IMR-90 (cell line): ENCODE measurements around the gene RXRG. TPM values are rescaled to one million over a fixed set of nuclear protein-coding genes. Genes with fewer than 3 reads are reported as not detected.

Experiments
- ATAC-seq: fragments of 200-7000 bp; cut with Tn5 transposase; 2 replicates; pipeline ENCODE4 v1.9.1; 2020; ENCODE audit warnings: low read depth, mild to moderate bottlenecking, moderate library complexity
- BruUV-seq: library from RNA; stranded (reverse); fragments of 400-500 nt; replicated peaks from 2 replicates; lab custom pipeline; 2021; lab: Mats Ljungman, UMichigan
- CTCF ChIA-PET: fragments of 300-600 bp; formaldehyde crosslinking; extraction: SDS; loops from one replicate; lab custom pipeline; 2021; ENCODE audit warnings: antibody characterized with exemption; lab: Yijun Ruan, JAX
- POLR2A ChIA-PET: fragments of 300-600 bp; sonication (Branson Sonifier 250); formaldehyde crosslinking; loops from one replicate; lab custom pipeline; 2022; ENCODE audit warnings: antibody characterized with exemption; ENCODE audit not compliant: unreplicated experiment; lab: Charles Lee
- DNase-seq: peaks from one replicate; pipeline ENCODE4 v3.0.0; 2013
- H2AFZ ChIP-seq: replicated peaks from 2 replicates; pipeline ENCODE3; 2013; ENCODE audit warnings: low read length, mild to moderate bottlenecking; ENCODE audit not compliant: poor library complexity
- H2AK5ac ChIP-seq: 2 replicates; pipeline ENCODE4 v1.6.1; 2013; ENCODE audit warnings: low read depth, low read length, inconsistent platforms
- H2AK9ac ChIP-seq: replicated peaks from 2 replicates; pipeline ENCODE3; 2013; ENCODE audit warnings: mild to moderate bottlenecking, low read depth, low read length, moderate library complexity; ENCODE audit not compliant: poor library complexity
- H2BK120ac ChIP-seq: 2 replicates; pipeline ENCODE4 v1.6.1; 2013; ENCODE audit warnings: low read depth, low read length, inconsistent platforms
- H2BK15ac ChIP-seq: 3 replicates; pipeline ENCODE4 v1.6.1; 2013; ENCODE audit warnings: low read depth, low read length, inconsistent platforms
- H2BK20ac ChIP-seq: 2 replicates; pipeline ENCODE4 v1.6.1; 2013; ENCODE audit warnings: low read depth, mild to moderate bottlenecking, inconsistent platforms, low read length, moderate library complexity
- H2BK5ac ChIP-seq: 2 replicates; pipeline ENCODE4 v1.6.1; 2013; ENCODE audit warnings: mild to moderate bottlenecking, low read depth, low read length, inconsistent platforms; ENCODE audit not compliant: poor library complexity, severe bottlenecking
- H3K14ac ChIP-seq: replicated peaks from 2 replicates; pipeline ENCODE4 v1.6.1; 2013; ENCODE audit warnings: low read depth, low read length, inconsistent platforms
- H3K18ac ChIP-seq: 2 replicates; pipeline ENCODE4 v1.6.1; 2013; ENCODE audit warnings: low read depth, low read length, control low read depth
- H3K23ac ChIP-seq: 2 replicates; pipeline ENCODE4 v1.6.1; 2013; ENCODE audit warnings: low read depth, low read length, inconsistent platforms
- H3K27ac ChIP-seq: 2 replicates; pipeline ENCODE4 v1.5.1; 2013; ENCODE audit warnings: mild to moderate bottlenecking, control low read depth, low read length; ENCODE audit not compliant: insufficient read depth
- H3K27me3 ChIP-seq: 2 replicates; pipeline ENCODE4 v1.6.1; 2013; ENCODE audit warnings: low read length; ENCODE audit not compliant: control insufficient read depth, insufficient read depth
- H3K36me3 ChIP-seq: 2 replicates; pipeline ENCODE4 v1.6.1; 2013; ENCODE audit warnings: low read length, mixed read lengths; ENCODE audit not compliant: control insufficient read depth, insufficient read depth
- H3K4ac ChIP-seq: 2 replicates; pipeline ENCODE4 v1.6.1; 2013; ENCODE audit warnings: low read depth, low read length, inconsistent platforms
- H3K4me1 ChIP-seq: 2 replicates; pipeline ENCODE4 v1.6.1; 2013; ENCODE audit warnings: low read length, mixed read lengths; ENCODE audit not compliant: control insufficient read depth, insufficient read depth
- H3K4me2 ChIP-seq: 2 replicates; pipeline ENCODE4 v1.6.1; 2013; ENCODE audit warnings: low read depth, mild to moderate bottlenecking, control low read depth, low read length, moderate library complexity
- H3K4me3 ChIP-seq: 2 replicates; pipeline ENCODE4 v1.5.1; 2013; ENCODE audit warnings: low read depth, mild to moderate bottlenecking, control low read depth, low read length, moderate library complexity; ENCODE audit not compliant: insufficient read depth
- H3K56ac ChIP-seq: 2 replicates; pipeline ENCODE4 v1.6.1; 2013; ENCODE audit warnings: low read length, inconsistent platforms; ENCODE audit not compliant: insufficient read depth; ENCODE audit errors: extremely low read depth
- H3K79me1 ChIP-seq, 2 experiments: 2 replicates each; pipeline ENCODE4 v1.6.1; 2013; ENCODE audit warnings: low read length in 2 of 2, inconsistent platforms in 1 of 2, low read depth in 1 of 2
- H3K9ac ChIP-seq: 2 replicates; pipeline ENCODE4 v1.6.1; 2013; ENCODE audit warnings: low read depth, low read length, control low read depth
- H3K9me1 ChIP-seq: 2 replicates; pipeline ENCODE4 v1.6.1; 2013; ENCODE audit warnings: low read length, inconsistent platforms; ENCODE audit not compliant: insufficient read depth
- H3K9me3 ChIP-seq: 2 replicates; pipeline ENCODE4 v1.6.1; 2013; ENCODE audit warnings: low read length; ENCODE audit not compliant: control insufficient read depth, insufficient read depth
- H4K20me1 ChIP-seq: 2 replicates; pipeline ENCODE4 v1.6.1; 2013; ENCODE audit warnings: low read length, inconsistent platforms; ENCODE audit not compliant: insufficient read depth
- H4K5ac ChIP-seq: 2 replicates; pipeline ENCODE4 v1.6.1; 2013; ENCODE audit warnings: mild to moderate bottlenecking, low read depth, low read length, control low read depth
- H4K8ac ChIP-seq, 2 experiments: 2 replicates each; pipeline ENCODE4 v1.6.1; 2013; ENCODE audit warnings: low read depth in 2 of 2, low read length in 2 of 2, control low read depth in 1 of 2, inconsistent platforms in 1 of 2
- H4K91ac ChIP-seq: 2 replicates; pipeline ENCODE4 v1.6.1; 2013; ENCODE audit warnings: low read depth, low read length, inconsistent platforms; ENCODE audit not compliant: insufficient read depth
- BHLHE40 ChIP-seq: fragments of 150-350 bp; IDR thresholded peaks from 2 replicates; pipeline ENCODE4 v1.6.1; 2016; ENCODE audit warnings: mild to moderate bottlenecking, low read depth, low read length
- CEBPB ChIP-seq: IDR thresholded peaks from 2 replicates; pipeline ENCODE4 v1.6.1; 2012; ENCODE audit warnings: low read depth, low read length, improper control_type of control experiment
- CHD1 ChIP-seq: IDR thresholded peaks from 2 replicates; pipeline ENCODE4 v1.6.1; 2012; ENCODE audit warnings: low read depth, low read length, improper control_type of control experiment
- CTCF ChIP-seq: conservative IDR thresholded peaks from 2 replicates; pipeline ENCODE4 v1.5.1; 2012; ENCODE audit warnings: mild to moderate bottlenecking, low read depth, low read length, improper control_type of control experiment
- ELK1 ChIP-seq: fragments of 150-350 bp; IDR thresholded peaks from 2 replicates; pipeline ENCODE4 v1.6.1; 2016; ENCODE audit warnings: low read depth, mild to moderate bottlenecking, low read length, moderate library complexity, borderline replicate concordance
- FOS ChIP-seq: fragments of 150-350 bp; IDR thresholded peaks from 2 replicates; pipeline ENCODE4 v1.6.1; 2016; ENCODE audit warnings: low read depth, low read length
- MAFK ChIP-seq: IDR thresholded peaks from 2 replicates; pipeline ENCODE4 v1.6.1; 2012; ENCODE audit warnings: low read depth, low read length, improper control_type of control experiment
- MAZ ChIP-seq: IDR thresholded peaks from 2 replicates; pipeline ENCODE4 v1.6.1; 2012; ENCODE audit warnings: low read depth, mild to moderate bottlenecking, low read length, improper control_type of control experiment, moderate library complexity, borderline replicate concordance
- MXI1 ChIP-seq: IDR thresholded peaks from 2 replicates; pipeline ENCODE4 v1.6.1; 2012; ENCODE audit warnings: low read depth, mild to moderate bottlenecking, low read length, moderate library complexity, borderline replicate concordance
- NFE2L2 ChIP-seq: fragments of 150-350 bp; IDR thresholded peaks from 2 replicates; pipeline ENCODE4 v1.6.1; 2016; ENCODE audit warnings: low read depth, mild to moderate bottlenecking, low read length
- POLR2A ChIP-seq: IDR thresholded peaks from 2 replicates; pipeline ENCODE4 v1.6.1; 2012; ENCODE audit warnings: mild to moderate bottlenecking, low read depth, low read length
- RAD21 ChIP-seq: IDR thresholded peaks from 2 replicates; pipeline ENCODE4 v1.6.1; 2012; ENCODE audit warnings: low read length, improper control_type of control experiment
- RCOR1 ChIP-seq: IDR thresholded peaks from 2 replicates; pipeline ENCODE4 v1.6.1; 2012; ENCODE audit warnings: mild to moderate bottlenecking, low read length, improper control_type of control experiment; ENCODE audit not compliant: insufficient replicate concordance
- SMC3 ChIP-seq: fragments of 150-350 bp; IDR thresholded peaks from 2 replicates; pipeline ENCODE4 v1.6.1; 2016; ENCODE audit warnings: low read depth, mild to moderate bottlenecking, antibody characterized with exemption, low read length, moderate library complexity
- WGBS, 2 experiments: methylation state at CpG; one replicate each; pipeline versions ENCODE4 v1.1.5 to v1.1.7; 2013; ENCODE audit warnings: missing lambda C conversion rate in 2 of 2; ENCODE audit not compliant: insufficient read length in 1 of 2; ENCODE audit errors: extremely low coverage in 2 of 2; 5-methylcytosine and 5-hydroxymethylcytosine counted together
- dilution Hi-C: fragments of 300-500 bp; cut with HindIII; formaldehyde crosslinking; loops from one replicate; pipeline ENCODE4 v1.14.3; 2018; ENCODE audit warnings: low sequenced_read_pairs; ENCODE audit not compliant: unreplicated experiment
- in situ Hi-C: fragments of 300-500 bp; cut with MboI; formaldehyde crosslinking; loops from 3 replicates; pipeline ENCODE4 v1.14.3; 2019; ENCODE audit warnings: low sequenced_read_pairs, inconsistent platforms, mixed read lengths
- intact Hi-C: fragments of 100-400 bp; cut with micrococcal nuclease; formaldehyde crosslinking; loops from 2 replicates; pipeline ENCODE4 v1.10.0; 2022
- polyA plus RNA-seq, 3 experiments: library from polyadenylated mRNA; depleted of rRNA; stranded (reverse); fragments of >200 nt; gene quantifications; 2 replicates each; pipeline ENCODE4 v1.2.3, GENCODE V29; 2012; ENCODE audit warnings: low replicate concordance in 1 of 3
- total RNA-seq: library from RNA; depleted of rRNA; stranded (reverse); fragments of >200 nt; gene quantifications from 2 replicates; pipeline ENCODE4 v1.2.3, GENCODE V29; 2012
- TF ChIP-seq, protein P1 (sequence below): fragments of 150-350 bp; IDR thresholded peaks from 2 replicates; pipeline ENCODE4 v1.6.1; 2017; ENCODE audit warnings: mild to moderate bottlenecking, antibody characterized with exemption, low read length, low read depth

RXRG gene
- total and polyA plus RNA-seq, 2 of the 4 experiments (the other 2 are of a cell fraction): not detected

DNA sequence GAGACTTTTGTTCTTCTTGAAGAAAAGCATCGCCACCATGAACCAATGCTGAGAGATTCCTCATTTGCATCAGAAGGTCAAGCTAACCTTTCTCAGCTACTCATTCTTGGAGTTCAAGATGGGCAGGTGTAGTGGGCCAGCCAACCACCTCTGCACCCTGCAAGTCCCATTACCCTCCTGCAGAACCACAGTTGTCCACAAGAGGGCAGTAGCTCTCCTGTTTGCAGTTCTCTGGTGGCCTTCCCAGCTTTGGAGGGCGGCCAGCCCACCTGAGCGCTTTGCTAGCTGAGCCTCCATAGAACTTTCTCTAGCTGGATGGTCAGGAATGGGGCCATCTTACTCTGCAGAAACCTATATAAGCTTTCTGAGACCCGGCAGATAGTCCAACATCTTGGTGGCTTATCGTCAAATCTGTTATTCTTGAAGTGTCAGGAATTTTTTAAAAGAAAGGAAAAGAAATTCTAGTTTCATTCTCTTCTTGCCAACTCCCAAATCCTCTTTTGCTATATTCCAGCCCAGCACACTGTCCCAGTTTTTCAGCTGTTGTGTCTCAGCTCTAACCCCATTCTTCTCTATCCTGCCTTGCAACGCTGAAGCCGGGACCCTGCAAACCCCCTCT is 77.4 kb downstream of the RXRG start:
- H2BK120ac ChIP-seq: no peak overlapping the region
- no peak overlapping the region for H3K4me3 ChIP-seq
- H2AK9ac ChIP-seq: no peak overlapping the region
- no peak overlapping the region for H3K4ac ChIP-seq
- H2BK20ac ChIP-seq: no peak overlapping the region
- no peaks in the 10 kb centered on the region for H3K4me1 ChIP-seq
- no peak overlapping the region for H2BK15ac ChIP-seq
- intact Hi-C loops (loop anchor here (5.0 to 10.0 kb wide), 2 partner anchors 223 to 255 kb away; no protein-coding TSS in a partner anchor), in situ Hi-C loops (no loop called here), dilution Hi-C loops (no loop called here)
- no peaks in the 10 kb centered on the region for H3K36me3 ChIP-seq
- TF ChIP-seq CEBPB (no peak), MXI1 (no peak), POLR2A (no peak), MAFK (no peak), CTCF (peak; percentile 64), NFE2L2 (no peak), FOS (no peak), RCOR1 (no peak), SMC3 (peak; percentile 37; the same call in 1 of the 2 replicates), CHD1 (no peak), MAZ (no peak), BHLHE40 (no peak), RAD21 (peak; percentile 31; the same call in 1 of the 2 replicates), ELK1 (no peak)
- TF ChIP-seq, protein P1, sequence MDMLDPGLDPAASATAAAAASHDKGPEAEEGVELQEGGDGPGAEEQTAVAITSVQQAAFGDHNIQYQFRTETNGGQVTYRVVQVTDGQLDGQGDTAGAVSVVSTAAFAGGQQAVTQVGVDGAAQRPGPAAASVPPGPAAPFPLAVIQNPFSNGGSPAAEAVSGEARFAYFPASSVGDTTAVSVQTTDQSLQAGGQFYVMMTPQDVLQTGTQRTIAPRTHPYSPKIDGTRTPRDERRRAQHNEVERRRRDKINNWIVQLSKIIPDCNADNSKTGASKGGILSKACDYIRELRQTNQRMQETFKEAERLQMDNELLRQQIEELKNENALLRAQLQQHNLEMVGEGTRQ: no peak
- no peak overlapping the region for H4K5ac ChIP-seq
- no peak overlapping the region for H3K27ac ChIP-seq
- no peak overlapping the region for H4K91ac ChIP-seq
- no peaks in the 10 kb centered on the region for H4K20me1 ChIP-seq
- H3K9me3 ChIP-seq: no peaks in the 10 kb centered on the region
- no peaks in the 10 kb centered on the region; the same call in 1 of the 2 replicates for H3K27me3 ChIP-seq
- BruUV-seq: no TSS peak
- no peak overlapping the region for H3K9ac ChIP-seq
- H2AK5ac ChIP-seq: no peak overlapping the region
- no peak overlapping the region for H3K56ac ChIP-seq
- H4K8ac ChIP-seq: no peak overlapping the region
- no peak overlapping the region for H3K18ac ChIP-seq
- DNase-seq (peak; percentile 56), ATAC-seq (peak; percentile 59; the same call in 1 of the 2 replicates)
- no peak overlapping the region for H3K14ac ChIP-seq
- CTCF ChIA-PET: interaction anchor here (0.5 to 1.8 kb wide), 10 partner anchors 9 to 294 kb away, joined by 3 to 8 read pairs (median 4); no protein-coding TSS in a partner anchor
- no peak overlapping the region for H2BK5ac ChIP-seq
- H3K9me1 ChIP-seq: no peaks in the 10 kb centered on the region
- no CpG with 5 or more reads among the region's 7 CpGs for WGBS, 2 experiments
- no peak overlapping the region for H2AFZ ChIP-seq
- POLR2A ChIA-PET: no interaction called here
- no peak overlapping the region for H3K4me2 ChIP-seq
- H3K23ac ChIP-seq: no peak overlapping the region
- H3K79me1 ChIP-seq: no peaks in the 10 kb centered on the region
